Small intestine (tissue), 16 donors: ENCODE results near the gene OR4C3. TPM values are rescaled to one million over a fixed set of nuclear protein-coding genes. Genes with fewer than 3 reads are reported as not detected.
"Not testable (repeated sequence)": the region's sequence is repeated elsewhere in the genome, so short reads cannot be mapped to it uniquely, and the experiment has no call there.

Source experiments
- DNase-seq, 2 donors: peaks; one replicate each; pipeline versions ENCODE4 v3.0.0 to v3.0.0-alpha.2; 2013
- FAIRE-seq: peaks from 2 replicates; lab custom pipeline; 2012; peaks lifted over from hg19 to GRCh38; lab: Jason Lieb, UNC
- H3K27ac ChIP-seq, 3 donors: one replicate each; pipeline ENCODE4 v1.5.1; 2013; ENCODE audit warnings: low read length in 2 of 3, mild to moderate bottlenecking in 2 of 3, control low read depth in 1 of 3, inconsistent platforms in 1 of 3, low read depth in 1 of 3, moderate library complexity in 1 of 3
- H3K27me3 ChIP-seq, 3 donors: one replicate each; pipeline ENCODE4 v1.6.1; 2013; ENCODE audit warnings: low read length in 3 of 3, inconsistent platforms in 1 of 3; ENCODE audit not compliant: control insufficient read depth in 3 of 3, insufficient read depth in 3 of 3
- H3K36me3 ChIP-seq, 3 donors: one replicate each; pipeline ENCODE4 v1.6.1; 2013; ENCODE audit warnings: low read length in 3 of 3, inconsistent platforms in 1 of 3, low read depth in 1 of 3, mild to moderate bottlenecking in 1 of 3, moderate library complexity in 1 of 3; ENCODE audit not compliant: control insufficient read depth in 3 of 3, insufficient read depth in 2 of 3
- H3K4me1 ChIP-seq, 3 donors: one replicate each; pipeline ENCODE4 v1.6.1; 2013; ENCODE audit warnings: low read length in 2 of 3, inconsistent platforms in 1 of 3, low read depth in 1 of 3, mild to moderate bottlenecking in 1 of 3, moderate library complexity in 1 of 3; ENCODE audit not compliant: control insufficient read depth in 3 of 3, insufficient read depth in 2 of 3
- H3K4me3 ChIP-seq, 3 donors: one replicate each; pipeline ENCODE4 v1.5.1; 2013; ENCODE audit warnings: low read length in 3 of 3, control low read depth in 1 of 3, inconsistent platforms in 1 of 3, low read depth in 1 of 3, mild to moderate bottlenecking in 1 of 3, moderate library complexity in 1 of 3
- H3K9me3 ChIP-seq, 2 donors: one replicate each; pipeline ENCODE4 v1.6.1; 2013; ENCODE audit warnings: low read depth in 1 of 2, low read length in 1 of 2; ENCODE audit not compliant: control insufficient read depth in 2 of 2, insufficient read depth in 1 of 2
- WGBS, 3 donors: extraction: QIAGEN DNeasy Blood & Tissue Kit; methylation state at CpG; one replicate each; pipeline ENCODE4 v1.1.7; 2013; 5-methylcytosine and 5-hydroxymethylcytosine counted together
- long read RNA-seq, 10 donors: transcript quantifications; one replicate each; lab custom pipeline, GENCODE V29; 2026
- polyA plus RNA-seq, 4 donors: library from polyadenylated mRNA; stranded (reverse) in 3 of 4; unstranded in 1 of 4; fragments of 200-250 nt in 3 of 4; fragments of 120-200 nt in 1 of 4; gene quantifications; one replicate each; pipeline versions ENCODE4 v1.2.1 to v1.2.3, GENCODE V29; 2013
- donor health status: healthy with polysubstance abuse.
- donor health status: control.
- donor health status: control.
- donor health status: Bipolar disorder and iron deficiency.
- donor health status: healthy.

Gene OR4C3
- not detected for polyA plus RNA-seq
- long read RNA-seq, donor 1 = 0 reads
- long read RNA-seq, donor 2 = 0 reads
- long read RNA-seq, donor 3 = 0 reads
- long read RNA-seq, donor 4 = 0 reads
- long read RNA-seq, donor 5 = 0 reads
- long read RNA-seq, donor 6 = 0 reads
- long read RNA-seq, donor 7 = 0 reads
- long read RNA-seq, donor 8 = 0 reads
- long read RNA-seq, donor 9 = 0 reads
- long read RNA-seq, donor 10 = 0 reads

GRCh38 chr11:48324620-48325019 lies at the start of gene OR4C3:
Gene OR4C3, plus strand, starts transcription at chr11:48324920. Its CDS starts 102 bp downstream, at chr11:48325022.
- not testable (repeated sequence) for DNase-seq, H3K27ac ChIP-seq, H3K36me3 ChIP-seq, H3K27me3 ChIP-seq, H3K9me3 ChIP-seq, H3K4me3 ChIP-seq, H3K4me1 ChIP-seq, FAIRE-seq

- Histone ChIP-seq H3K4me3 (no peak within 1 kb of the TSS), H3K4me1 (no peaks in the 10 kb centered on the region), H3K27ac (no peak within 1 kb of the TSS), H3K36me3 (no peaks in the 10 kb centered on the region), H3K9me3 (peaks cover 0 to 6% of the 10 kb centered on the region in 2 donors), H3K27me3 (no peaks in the 10 kb centered on the region)
- FAIRE-seq (peak; percentile 97), DNase-seq (no peak)
- WGBS, 3 donors = 61 to 65% (median 65%) methylated on average over 1 of the region's 1 CpG
These were observed 18.8 kb upstream of the OR4C3 start, which contains the start of gene OR4S1 for GRCh38 chr11:48305923-48306322. Gene OR4S1, plus strand, starts transcription at chr11:48306223. Its CDS starts 0 bp downstream, at chr11:48306223.

GRCh38 chr11:48307760-48308386 lies 16.8 kb upstream of the OR4C3 start:
- no peak overlapping the region for H3K4me3 ChIP-seq
- H3K27me3 ChIP-seq = no peaks in the 10 kb centered on the region
- H3K9me3 ChIP-seq = peaks cover 0 to 9% of the 10 kb centered on the region in 2 donors
- no peaks in the 10 kb centered on the region for H3K4me1 ChIP-seq
- no peaks in the 10 kb centered on the region for H3K36me3 ChIP-seq
- DNase-seq (peak; percentile 39 to 61), FAIRE-seq (no peak)
- no peak overlapping the region for H3K27ac ChIP-seq
- WGBS, 3 donors = 20 to 23% (median 23%) methylated on average over 5 of the region's 5 CpGs

GRCh38 chr11:48313590-48313989 lies 11.1 kb upstream of the OR4C3 start:
- H3K9me3 ChIP-seq = peaks cover 0 to 18% of the 10 kb centered on the region in 2 donors
- not testable (repeated sequence) for H3K27ac ChIP-seq, DNase-seq, H3K4me3 ChIP-seq, H3K4me1 ChIP-seq, H3K36me3 ChIP-seq, FAIRE-seq, H3K27me3 ChIP-seq
- WGBS, 3 donors = 60 to 76% (median 72%) methylated on average over 2 of the region's 2 CpGs

GRCh38 chr11:48319813-48320212 lies 4.9 kb upstream of the OR4C3 start:
- not testable (repeated sequence) for H3K4me1 ChIP-seq, H3K27ac ChIP-seq, DNase-seq, H3K36me3 ChIP-seq, FAIRE-seq, H3K27me3 ChIP-seq, H3K4me3 ChIP-seq
- peaks cover 0 to 18% of the 10 kb centered on the region in 2 donors for H3K9me3 ChIP-seq
- 67 to 88% (median 81%) methylated on average over 2 of the region's 2 CpGs for WGBS, 3 donors

GRCh38 chr11:48341466-48341865 lies 16.7 kb downstream of the OR4C3 start:
- 16 to 42% (median 25%) methylated on average over 2 of the region's 2 CpGs for WGBS, 3 donors
- no peak for FAIRE-seq
- H3K27ac ChIP-seq = no peak overlapping the region
- no peaks in the 10 kb centered on the region for H3K4me1 ChIP-seq
- DNase-seq = no peak
- H3K4me3 ChIP-seq = no peak overlapping the region
- H3K36me3 ChIP-seq = no peaks in the 10 kb centered on the region
- H3K27me3 ChIP-seq = no peaks in the 10 kb centered on the region
- peaks cover 1 to 18% of the 10 kb centered on the region in 2 donors for H3K9me3 ChIP-seq

GRCh38 chr11:48342505-48342904 lies 17.8 kb downstream of the OR4C3 start:
- WGBS, 3 donors = 46 to 53% (median 52%) methylated on average over 2 of the region's 2 CpGs
- DNase-seq = not testable (repeated sequence)

GRCh38 chr11:48346286-48346685 lies 21.6 kb downstream of the OR4C3 start:
- FAIRE-seq, H3K4me3 ChIP-seq, H3K27ac ChIP-seq, H3K27me3 ChIP-seq, H3K9me3 ChIP-seq, H3K4me1 ChIP-seq, H3K36me3 ChIP-seq, DNase-seq: not testable (repeated sequence)
- 66 to 70% (median 68%) methylated on average over 5 of the region's 5 CpGs for WGBS, 3 donors

More at GRCh38 chr11:48342505-48342904, 17.8 kb downstream of the OR4C3 start:
- not testable (repeated sequence) for H3K27me3 ChIP-seq, H3K27ac ChIP-seq, H3K4me3 ChIP-seq, H3K36me3 ChIP-seq, FAIRE-seq, H3K4me1 ChIP-seq
- H3K9me3 ChIP-seq = peaks cover 1 to 19% of the 10 kb centered on the region in 2 donors
